GM12878 (cell line): ENCODE measurements around the gene CST6. TPM values are rescaled to one million over a fixed set of nuclear protein-coding genes. Genes with fewer than 3 reads are reported as not detected.
A peak's percentile ranks its signal among the peaks of the same experiment; 100 is the strongest.

Experiments used
- ATAC-seq: fragments of 200-7000 bp; cut with Tn5 transposase; 3 replicates; pipeline ENCODE4 v1.9.1; 2020; ENCODE audit warnings: mild to moderate bottlenecking, moderate library complexity
- BruUV-seq: library from RNA; stranded (reverse); fragments of 400-500 nt; replicated peaks from 2 replicates; lab custom pipeline; 2021; lab: Mats Ljungman, UMichigan
- CTCF ChIA-PET: fragments of 300-600 bp; sonication (Branson Sonifier 250); formaldehyde crosslinking; extraction: SDS; loops from one replicate; lab custom pipeline; 2021; ENCODE audit warnings: inconsistent platforms; lab: Yijun Ruan, JAX
- POLR2A ChIA-PET: fragments of 350-600 bp; formaldehyde crosslinking; extraction: SDS; loops from one replicate; lab custom pipeline; 2021; ENCODE audit warnings: inconsistent platforms; lab: Charles Lee
- RAD21 ChIA-PET: fragments of 300-600 bp; sonication (Branson Sonifier 250); formaldehyde crosslinking; loops from one replicate; lab custom pipeline; 2023; ENCODE audit warnings: antibody characterized with exemption; ENCODE audit not compliant: unreplicated experiment; lab: Charles Lee
- SMC1A ChIA-PET: fragments of 300-600 bp; sonication (Branson Sonifier 250); formaldehyde crosslinking; loops from one replicate; lab custom pipeline; 2023; ENCODE audit not compliant: unreplicated experiment, uncharacterized antibody; lab: Charles Lee
- DNase-seq: peaks from one replicate; pipeline ENCODE4 v3.0.0-alpha.2; 2011; ENCODE audit warnings: low read depth, low spot score
- FAIRE-seq: peaks from 3 replicates; lab custom pipeline; 2011; peaks lifted over from hg19 to GRCh38; lab: Jason Lieb, UNC
- H2AFZ ChIP-seq: 2 replicates; pipeline ENCODE4 v1.6.0; 2011; ENCODE audit warnings: low read depth, low read length, control low read depth; ENCODE audit not compliant: control insufficient read depth
- H3K27ac ChIP-seq: 2 replicates; pipeline ENCODE4 v1.5.1; 2011; ENCODE audit warnings: control low read depth; ENCODE audit not compliant: control insufficient read depth, insufficient read depth
- H3K27me3 ChIP-seq, 2 experiments: replicated peaks in 1 of 2; 2 replicates each; pipeline versions ENCODE4 v1.6.0 to v1.6.1; 2011; ENCODE audit warnings: low read length in 1 of 2; ENCODE audit not compliant: control insufficient read depth in 2 of 2, insufficient read depth in 2 of 2
- H3K36me3 ChIP-seq, 2 experiments: 2 replicates each; pipeline ENCODE4 v1.5.1; 2011; ENCODE audit warnings: low read length in 1 of 2; ENCODE audit not compliant: control insufficient read depth in 2 of 2, insufficient read depth in 2 of 2
- H3K4me1 ChIP-seq: 2 replicates; pipeline ENCODE4 v1.6.1; 2011; ENCODE audit warnings: mild to moderate bottlenecking, low read length, moderate library complexity, mixed read lengths; ENCODE audit not compliant: control insufficient read depth, insufficient read depth
- H3K4me2 ChIP-seq: 2 replicates; pipeline ENCODE4 v1.6.0; 2011; ENCODE audit warnings: control low read depth; ENCODE audit not compliant: control insufficient read depth, insufficient read depth
- H3K4me3 ChIP-seq: fragments of 200-600 bp; sonication (generic); 2 replicates; pipeline ENCODE4 v1.5.1; 2016
- H3K79me2 ChIP-seq: 2 replicates; pipeline ENCODE4 v1.6.0; 2011; ENCODE audit warnings: low read length; ENCODE audit not compliant: control insufficient read depth, insufficient read depth
- H3K9ac ChIP-seq: 2 replicates; pipeline ENCODE4 v1.8.0; 2011; ENCODE audit warnings: low read length, control low read depth, mixed read lengths; ENCODE audit not compliant: control insufficient read depth, insufficient read depth
- H3K9me3 ChIP-seq: replicated peaks from 3 replicates; pipeline ENCODE4 v1.5.1; 2011; ENCODE audit warnings: mild to moderate bottlenecking, low read length; ENCODE audit not compliant: control insufficient read depth, insufficient read depth
- H4K20me1 ChIP-seq: 2 replicates; pipeline ENCODE4 v1.6.0; 2011; ENCODE audit not compliant: control insufficient read depth, insufficient read depth
- E2F4 ChIP-seq: IDR thresholded peaks from 2 replicates; pipeline ENCODE4 v1.6.1; 2012; ENCODE audit warnings: low read depth, low read length, improper control_type of control experiment
- LARP7 ChIP-seq: fragments of 450-650 bp; IDR thresholded peaks from 2 replicates; pipeline ENCODE4 v1.6.1; 2017; ENCODE audit warnings: mild to moderate bottlenecking
- MTA2 ChIP-seq: fragments of 450-650 bp; IDR thresholded peaks from 2 replicates; pipeline ENCODE4 v1.6.1; 2016; ENCODE audit warnings: low read depth, mild to moderate bottlenecking, moderate library complexity
- NBN ChIP-seq: fragments of 450-650 bp; IDR thresholded peaks from 2 replicates; pipeline ENCODE4 v1.6.1; 2016
- NFXL1 ChIP-seq: fragments of 450-650 bp; IDR thresholded peaks from 2 replicates; pipeline ENCODE4 v1.6.1; 2017; ENCODE audit warnings: antibody characterized with exemption, mild to moderate bottlenecking, borderline replicate concordance
- NFYB ChIP-seq: IDR thresholded peaks from 2 replicates; pipeline ENCODE4 v1.6.1; 2011; ENCODE audit warnings: low read depth, mild to moderate bottlenecking, low read length, improper control_type of control experiment, moderate library complexity; ENCODE audit not compliant: insufficient read depth
- SMARCA5 ChIP-seq: fragments of 450-650 bp; IDR thresholded peaks from 2 replicates; pipeline ENCODE4 v1.6.1; 2017; ENCODE audit warnings: mild to moderate bottlenecking
- SP1 ChIP-seq: IDR thresholded peaks from one replicate; pipeline ENCODE4 v1.6.1; 2011; ENCODE audit warnings: low read depth, low read length
- TCF3 ChIP-seq: IDR thresholded peaks from 2 replicates; pipeline ENCODE4 v1.6.1; 2012; ENCODE audit warnings: low read depth, mild to moderate bottlenecking, low read length, borderline replicate concordance; ENCODE audit not compliant: insufficient read depth
- ZNF384 ChIP-seq: IDR thresholded peaks from 2 replicates; pipeline ENCODE4 v1.6.1; 2012; ENCODE audit warnings: low read depth, mild to moderate bottlenecking, low read length, improper control_type of control experiment, borderline replicate concordance
- WGBS: methylation state at CpG from one replicate; pipeline ENCODE4 v1.1.6; 2016; ENCODE audit warnings: low lambda C conversion rate; ENCODE audit not compliant: insufficient replicate concordance, insufficient coverage; ENCODE audit errors: missing lambda C conversion rate; 5-methylcytosine and 5-hydroxymethylcytosine counted together
- in situ Hi-C: fragments of 300-500 bp; cut with MboI; formaldehyde crosslinking; loops from 9 replicates; pipeline ENCODE4 v1.14.3; 2018; ENCODE audit warnings: mixed read lengths
- intact Hi-C: fragments of 100-400 bp; cut with micrococcal nuclease; formaldehyde crosslinking; loops from one replicate; pipeline ENCODE4 v1.14.2; 2022; ENCODE audit not compliant: unreplicated experiment
- polyA plus RNA-seq, 11 experiments: library from polyadenylated mRNA; depleted of rRNA in 4 of 11; unstranded in 6 of 11; stranded (reverse) in 5 of 11; fragments of >200 nt; fragmentation: Nextera tagmentation in 4 of 11; fragmentation: Illumina TruSeq in 1 of 11; extraction: Ambion mirVana in 4 of 11; extraction: Trizol in 1 of 11; gene quantifications; 1 replicate in 1 of 11; 2 replicates in 10 of 11; pipeline versions ENCODE4 v1.2.1 to v1.2.3, GENCODE V29; 2011 to 2016; ENCODE audit warnings: inconsistent platforms in 2 of 11, missing spikeins in 2 of 11, low read depth in 1 of 11
- total RNA-seq, 4 experiments: library from RNA; depleted of rRNA in 3 of 4; stranded (reverse); fragments of >200 nt in 3 of 4; fragmentation: Illumina TruSeq in 1 of 4; extraction: Trizol in 1 of 4; gene quantifications; 2 replicates each; pipeline versions ENCODE4 v1.2.1 to v1.2.3, GENCODE V29; 2013 to 2021

The CST6 gene
- total and polyA plus RNA-seq, 10 of the 15 experiments (the other 5 are each of a cell fraction or from before 2014, with no cell fraction given) = not detected

GRCh38 chr11:66048547-66049323 lies 36.9 kb downstream of the CST6 start, which contains the start of gene GAL3ST3:
GAL3ST3 (minus strand) TSS chr11:66049161; CDS start chr11:66045415, 3,746 bp downstream.
- BruUV-seq = no TSS peak
- H3K27me3 ChIP-seq = no peaks in the 10 kb centered on the region
- RAD21 ChIA-PET = no interaction called here
- POLR2A ChIA-PET = interaction anchor here (0.6 kb wide), 1 partner anchor 48 kb away, joined by 14 read pairs; no protein-coding TSS in a partner anchor
- intact Hi-C loops = no loop called here
- H3K9me3 ChIP-seq = no peaks in the 10 kb centered on the region
- peaks cover 17% of the 10 kb centered on the region for H3K4me1 ChIP-seq
- H3K79me2 ChIP-seq = peaks cover 16% of the 10 kb centered on the region
- H3K4me2 ChIP-seq = no peak within 1 kb of the TSS
- WGBS = 33% methylated on average over 25 of the region's 39 CpGs
- ATAC-seq = no peak
- CTCF ChIA-PET = interaction anchor here (1.1 to 5.0 kb wide), 3 partner anchors 19 to 46 kb away, joined by 3 to 43 read pairs (median 3); partner anchors contain the start of genes BANF1 and CATSPER1
- H4K20me1 ChIP-seq = no peaks in the 10 kb centered on the region
- in situ Hi-C loops = no loop called here
- TF ChIP-seq NBN = no peak
- DNase-seq = no peak
- no peak within 1 kb of the TSS for H3K9ac ChIP-seq
- H3K27ac ChIP-seq = no peak within 1 kb of the TSS
- SMC1A ChIA-PET = no interaction called here
- no peaks in the 10 kb centered on the region for H3K36me3 ChIP-seq
- H3K4me3 ChIP-seq = no peak within 1 kb of the TSS
- FAIRE-seq = no peak
- H2AFZ ChIP-seq = no peak within 1 kb of the TSS

- in situ Hi-C loops = no loop called here
- ChIA-PET POLR2A (interaction anchor here (0.6 to 3.5 kb wide), 10 partner anchors 12 to 994 kb away, joined by 3 to 25 read pairs (median 6); partner anchors contain the start of genes BANF1, EIF1AD and MUS81), SMC1A (interaction anchor here (0.9 to 4.9 kb wide), 5 partner anchors 13 to 261 kb away, joined by 3 to 29 read pairs (median 5); no protein-coding TSS in a partner anchor), RAD21 (interaction anchor here (1.1 to 3.5 kb wide), 6 partner anchors 9 to 171 kb away, joined by 3 to 27 read pairs (median 6); partner anchors contain the start of genes CCDC85B and PACS1), CTCF (interaction anchor here (1.0 to 6.4 kb wide), 9 partner anchors 9 to 205 kb away, joined by 3 to 94 read pairs (median 6); partner anchors contain the start of gene MUS81)
- Histone ChIP-seq H4K20me1 (no peaks in the 10 kb centered on the region), H3K27me3 (no peaks in the 10 kb centered on the region), H3K79me2 (peaks cover 27% of the 10 kb centered on the region), H3K9me3 (no peaks in the 10 kb centered on the region), H3K4me2 (peak overlapping the region; percentile 88; the same call in 1 of the 2 replicates), H3K4me1 (peaks cover 15% of the 10 kb centered on the region), H3K27ac (peak overlapping the region; percentile 82; the same call in 1 of the 2 replicates), H3K4me3 (peak overlapping the region; percentile 80; the same call in 1 of the 2 replicates), H3K9ac (peak overlapping the region; percentile 87; the same call in 1 of the 2 replicates), H3K36me3 (peaks cover 5 to 8% of the 10 kb centered on the region in 2 experiments; a peak in 3 of 4 replicates), H2AFZ (no peak overlapping the region)
- FAIRE-seq (no peak), ATAC-seq (no peak), DNase-seq (no peak)
- intact Hi-C loops = loop anchor here (5.0 kb wide), 1 partner anchor 193 kb away; the partner anchor contains the start of gene CFL1
- no TSS peak for BruUV-seq
- WGBS = 96% methylated on average over 5 of the region's 5 CpGs
- no peak for TF ChIP-seq NFYB
- TF ChIP-seq NFXL1 = no peak
- TF ChIP-seq E2F4 = no peak
- no peak for TF ChIP-seq MTA2
- TF ChIP-seq LARP7 = no peak
- no peak for TF ChIP-seq SP1
- TF ChIP-seq SMARCA5 = no peak
- no peak for TF ChIP-seq ZNF384
- TF ChIP-seq TCF3 = no peak
Measured at GRCh38 chr11:66050581-66051231, 38.9 kb downstream of the CST6 start.
